IMR-90 (cell line): ENCODE results near the gene CFAP58.

Experiments
- BHLHE40 ChIP-seq: fragments of 150-350 bp; IDR thresholded peaks from 2 replicates; pipeline ENCODE4 v1.6.1; 2016; ENCODE audit warnings: mild to moderate bottlenecking, low read depth, low read length
- CEBPB ChIP-seq: IDR thresholded peaks from 2 replicates; pipeline ENCODE4 v1.6.1; 2012; ENCODE audit warnings: low read depth, low read length, improper control_type of control experiment
- CHD1 ChIP-seq: IDR thresholded peaks from 2 replicates; pipeline ENCODE4 v1.6.1; 2012; ENCODE audit warnings: low read depth, low read length, improper control_type of control experiment
- MAFK ChIP-seq: IDR thresholded peaks from 2 replicates; pipeline ENCODE4 v1.6.1; 2012; ENCODE audit warnings: low read depth, low read length, improper control_type of control experiment
- MXI1 ChIP-seq: IDR thresholded peaks from 2 replicates; pipeline ENCODE4 v1.6.1; 2012; ENCODE audit warnings: low read depth, mild to moderate bottlenecking, low read length, moderate library complexity, borderline replicate concordance
- NFE2L2 ChIP-seq: fragments of 150-350 bp; IDR thresholded peaks from 2 replicates; pipeline ENCODE4 v1.6.1; 2016; ENCODE audit warnings: low read depth, mild to moderate bottlenecking, low read length
- POLR2A ChIP-seq: IDR thresholded peaks from 2 replicates; pipeline ENCODE4 v1.6.1; 2012; ENCODE audit warnings: mild to moderate bottlenecking, low read depth, low read length
- RAD21 ChIP-seq: IDR thresholded peaks from 2 replicates; pipeline ENCODE4 v1.6.1; 2012; ENCODE audit warnings: low read length, improper control_type of control experiment
- RCOR1 ChIP-seq: IDR thresholded peaks from 2 replicates; pipeline ENCODE4 v1.6.1; 2012; ENCODE audit warnings: mild to moderate bottlenecking, low read length, improper control_type of control experiment; ENCODE audit not compliant: insufficient replicate concordance
- RFX5 ChIP-seq: IDR thresholded peaks from 2 replicates; pipeline ENCODE4 v1.8.0; 2012; ENCODE audit warnings: low read depth, mild to moderate bottlenecking, low read length, moderate library complexity
- SMC3 ChIP-seq: fragments of 150-350 bp; IDR thresholded peaks from 2 replicates; pipeline ENCODE4 v1.6.1; 2016; ENCODE audit warnings: low read depth, mild to moderate bottlenecking, antibody characterized with exemption, low read length, moderate library complexity
- TF ChIP-seq, protein P1 (sequence below): conservative IDR thresholded peaks from 2 replicates; pipeline ENCODE4 v1.5.1; 2012; ENCODE audit warnings: mild to moderate bottlenecking, low read depth, low read length, improper control_type of control experiment
- TF ChIP-seq, protein P2 (sequence below): fragments of 150-350 bp; IDR thresholded peaks from 2 replicates; pipeline ENCODE4 v1.6.1; 2017; ENCODE audit warnings: mild to moderate bottlenecking, antibody characterized with exemption, low read length, low read depth

GRCh38 chr10:104456802-104457542 is 103.3 kb downstream of the CFAP58 start:
- TF ChIP-seq, protein P1, sequence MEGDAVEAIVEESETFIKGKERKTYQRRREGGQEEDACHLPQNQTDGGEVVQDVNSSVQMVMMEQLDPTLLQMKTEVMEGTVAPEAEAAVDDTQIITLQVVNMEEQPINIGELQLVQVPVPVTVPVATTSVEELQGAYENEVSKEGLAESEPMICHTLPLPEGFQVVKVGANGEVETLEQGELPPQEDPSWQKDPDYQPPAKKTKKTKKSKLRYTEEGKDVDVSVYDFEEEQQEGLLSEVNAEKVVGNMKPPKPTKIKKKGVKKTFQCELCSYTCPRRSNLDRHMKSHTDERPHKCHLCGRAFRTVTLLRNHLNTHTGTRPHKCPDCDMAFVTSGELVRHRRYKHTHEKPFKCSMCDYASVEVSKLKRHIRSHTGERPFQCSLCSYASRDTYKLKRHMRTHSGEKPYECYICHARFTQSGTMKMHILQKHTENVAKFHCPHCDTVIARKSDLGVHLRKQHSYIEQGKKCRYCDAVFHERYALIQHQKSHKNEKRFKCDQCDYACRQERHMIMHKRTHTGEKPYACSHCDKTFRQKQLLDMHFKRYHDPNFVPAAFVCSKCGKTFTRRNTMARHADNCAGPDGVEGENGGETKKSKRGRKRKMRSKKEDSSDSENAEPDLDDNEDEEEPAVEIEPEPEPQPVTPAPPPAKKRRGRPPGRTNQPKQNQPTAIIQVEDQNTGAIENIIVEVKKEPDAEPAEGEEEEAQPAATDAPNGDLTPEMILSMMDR: no peak
- TF ChIP-seq MXI1 (no peak), BHLHE40 (no peak), RAD21 (no peak), CHD1 (no peak), POLR2A (no peak), MAFK (no peak), RCOR1 (no peak), SMC3 (no peak), RFX5 (no peak), CEBPB (no peak), NFE2L2 (no peak)
- TF ChIP-seq, protein P2, sequence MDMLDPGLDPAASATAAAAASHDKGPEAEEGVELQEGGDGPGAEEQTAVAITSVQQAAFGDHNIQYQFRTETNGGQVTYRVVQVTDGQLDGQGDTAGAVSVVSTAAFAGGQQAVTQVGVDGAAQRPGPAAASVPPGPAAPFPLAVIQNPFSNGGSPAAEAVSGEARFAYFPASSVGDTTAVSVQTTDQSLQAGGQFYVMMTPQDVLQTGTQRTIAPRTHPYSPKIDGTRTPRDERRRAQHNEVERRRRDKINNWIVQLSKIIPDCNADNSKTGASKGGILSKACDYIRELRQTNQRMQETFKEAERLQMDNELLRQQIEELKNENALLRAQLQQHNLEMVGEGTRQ: no peak
